Stimulated activated CD8-positive, alpha-beta memory T cell treated with anti-CD3 and anti-CD28 coated beads, Interleukin-15, amount 100 ng/mL, for 48 hours (primary cell): ENCODE data around the gene GAA.

Experiments
- DNase-seq, 2 donors: peaks; one replicate each; pipeline ENCODE4 v3.0.0-alpha.2; 2020; ENCODE audit warnings: low read depth in 2 of 2

GAA gene

GRCh38 chr17:80104321-80104955, 3.1 kb downstream of the GAA start:
- no peak for DNase-seq

GRCh38 chr17:80104956-80105375, 3.6 kb downstream of the GAA start:
- DNase-seq, result no peak

DNA sequence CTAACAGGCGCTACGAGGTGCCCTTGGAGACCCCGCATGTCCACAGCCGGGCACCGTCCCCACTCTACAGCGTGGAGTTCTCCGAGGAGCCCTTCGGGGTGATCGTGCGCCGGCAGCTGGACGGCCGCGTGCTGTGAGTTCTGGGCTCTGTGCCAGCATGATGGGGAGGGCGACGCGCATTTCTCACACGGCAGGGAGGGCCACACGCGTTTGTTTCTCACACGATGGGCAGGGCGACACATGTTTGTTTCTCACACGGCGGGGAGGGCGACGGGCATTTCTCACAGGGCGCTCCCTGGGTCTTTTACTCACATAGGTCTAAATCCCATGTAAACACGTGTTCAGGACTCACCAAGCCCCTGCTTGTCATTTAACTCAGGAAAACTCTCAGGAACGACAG, 4.4 kb downstream of the GAA start:
- no peak for DNase-seq

- no peak for DNase-seq
These were observed 4.8 kb downstream of the GAA start for GRCh38 chr17:80106176-80106575.

DNA sequence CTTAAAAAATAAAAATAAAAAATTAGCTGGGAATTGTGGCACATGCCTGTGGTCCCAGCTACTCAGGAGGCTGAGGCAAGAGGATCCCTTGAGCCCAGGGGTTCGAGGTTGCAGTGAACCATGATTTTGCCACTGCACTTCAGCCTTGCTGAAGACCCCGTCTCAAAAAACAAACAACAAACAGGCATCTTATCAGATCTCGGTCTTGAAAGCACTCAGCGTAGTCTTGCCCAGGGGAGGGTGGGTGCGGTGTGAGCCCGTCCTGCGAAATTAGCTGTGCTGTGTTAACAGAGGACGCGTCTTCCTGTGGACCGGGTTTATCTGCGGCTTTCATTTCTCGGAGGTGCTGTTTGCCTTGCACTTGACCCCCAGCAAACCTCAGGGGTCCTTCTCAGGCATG, 5.4 kb downstream of the GAA start:
- DNase-seq, result no peak

DNA sequence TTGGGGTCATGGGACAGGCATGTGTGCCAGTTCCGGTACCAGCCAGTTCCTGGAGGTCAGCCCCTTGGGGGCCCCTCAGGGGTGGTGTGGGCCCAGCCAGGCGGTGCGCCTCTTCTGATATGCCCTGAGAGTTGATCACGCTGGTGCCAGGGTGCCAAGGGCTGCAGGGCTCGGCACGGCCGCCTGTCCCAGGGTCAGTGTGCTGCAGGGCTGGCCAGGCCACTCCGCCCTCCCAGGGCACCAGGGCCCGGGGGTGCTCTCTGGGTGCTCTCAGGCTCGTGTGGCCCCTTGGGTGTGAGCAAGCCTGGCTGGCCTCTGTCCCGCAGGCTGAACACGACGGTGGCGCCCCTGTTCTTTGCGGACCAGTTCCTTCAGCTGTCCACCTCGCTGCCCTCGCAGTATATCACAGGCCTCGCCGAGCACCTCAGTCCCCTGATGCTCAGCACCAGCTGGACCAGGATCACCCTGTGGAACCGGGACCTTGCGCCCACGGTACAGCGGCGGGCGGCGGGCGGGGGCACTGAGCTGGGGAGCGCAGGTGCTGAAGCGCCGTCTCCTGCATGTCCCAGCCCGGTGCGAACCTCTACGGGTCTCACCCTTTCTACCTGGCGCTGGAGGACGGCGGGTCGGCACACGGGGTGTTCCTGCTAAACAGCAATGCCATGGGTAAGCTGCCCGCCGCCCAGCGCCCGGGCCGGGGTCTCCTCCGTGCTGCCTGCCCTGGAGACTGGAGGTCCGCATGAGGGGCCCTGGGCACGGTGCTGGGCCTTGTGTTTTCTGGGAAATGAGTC, 6.0 kb downstream of the GAA start:
- DNase-seq, result no peak

DNA sequence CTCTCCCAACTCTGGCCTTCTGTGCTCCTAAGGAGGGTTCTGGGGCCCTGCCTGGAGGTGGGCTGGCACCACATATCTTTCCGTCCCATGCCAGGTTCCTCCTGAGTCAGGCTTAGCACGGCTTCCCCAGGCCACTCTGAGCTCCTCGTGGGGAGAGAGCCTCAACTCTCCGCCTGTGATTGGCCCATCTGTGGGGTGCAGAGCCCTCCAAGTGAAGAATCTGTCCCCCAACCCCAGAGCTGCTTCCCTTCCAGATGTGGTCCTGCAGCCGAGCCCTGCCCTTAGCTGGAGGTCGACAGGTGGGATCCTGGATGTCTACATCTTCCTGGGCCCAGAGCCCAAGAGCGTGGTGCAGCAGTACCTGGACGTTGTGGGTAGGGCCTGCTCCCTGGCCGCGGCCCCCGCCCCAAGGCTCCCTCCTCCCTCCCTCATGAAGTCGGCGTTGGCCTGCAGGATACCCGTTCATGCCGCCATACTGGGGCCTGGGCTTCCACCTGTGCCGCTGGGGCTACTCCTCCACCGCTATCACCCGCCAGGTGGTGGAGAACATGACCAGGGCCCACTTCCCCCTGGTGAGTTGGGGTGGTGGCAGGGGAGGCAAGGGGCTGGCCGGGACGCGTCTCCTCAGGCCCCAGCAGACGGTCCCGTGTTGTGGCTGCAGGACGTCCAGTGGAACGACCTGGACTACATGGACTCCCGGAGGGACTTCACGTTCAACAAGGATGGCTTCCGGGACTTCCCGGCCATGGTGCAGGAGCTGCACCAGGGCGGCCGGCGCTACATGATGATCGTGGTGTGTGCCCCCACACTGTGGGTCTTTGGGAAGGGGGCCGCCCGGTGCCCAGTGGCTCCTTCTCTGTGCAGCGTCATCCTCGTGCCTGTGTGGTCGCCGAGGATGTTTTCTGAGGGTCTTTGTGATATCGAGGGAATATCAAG, 6.9 kb downstream of the GAA start:
- DNase-seq, result no peak

DNA sequence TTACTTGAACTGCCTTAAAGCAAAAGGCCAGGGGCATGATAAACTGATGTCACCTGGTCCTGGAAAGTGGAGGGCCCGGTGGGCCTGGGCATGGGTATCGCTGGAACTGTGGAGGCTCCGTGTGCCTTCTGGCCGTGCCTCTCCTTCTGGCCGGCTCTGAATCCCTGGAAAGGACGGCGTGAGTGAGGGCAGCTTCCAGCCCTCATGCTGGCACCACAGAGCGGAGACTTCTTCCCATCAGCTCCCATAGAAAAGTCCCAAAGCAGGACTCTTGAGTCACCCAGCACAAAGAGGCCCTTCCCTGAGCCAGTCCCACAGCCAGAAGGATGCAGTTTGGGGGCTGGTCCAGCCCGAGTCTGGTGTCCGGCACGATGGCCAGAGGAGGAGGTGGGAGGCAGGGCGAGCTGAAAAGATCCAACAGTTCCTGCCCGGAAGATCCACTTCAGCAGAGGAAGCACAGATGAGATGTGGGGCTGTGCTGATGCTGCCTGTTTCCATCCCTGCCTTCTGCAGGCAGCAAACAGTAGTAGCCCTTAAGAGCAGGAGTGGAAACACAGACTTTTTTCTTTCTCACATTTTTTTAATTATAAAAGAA, 7.8 kb downstream of the GAA start:
- DNase-seq, result no peak

DNA sequence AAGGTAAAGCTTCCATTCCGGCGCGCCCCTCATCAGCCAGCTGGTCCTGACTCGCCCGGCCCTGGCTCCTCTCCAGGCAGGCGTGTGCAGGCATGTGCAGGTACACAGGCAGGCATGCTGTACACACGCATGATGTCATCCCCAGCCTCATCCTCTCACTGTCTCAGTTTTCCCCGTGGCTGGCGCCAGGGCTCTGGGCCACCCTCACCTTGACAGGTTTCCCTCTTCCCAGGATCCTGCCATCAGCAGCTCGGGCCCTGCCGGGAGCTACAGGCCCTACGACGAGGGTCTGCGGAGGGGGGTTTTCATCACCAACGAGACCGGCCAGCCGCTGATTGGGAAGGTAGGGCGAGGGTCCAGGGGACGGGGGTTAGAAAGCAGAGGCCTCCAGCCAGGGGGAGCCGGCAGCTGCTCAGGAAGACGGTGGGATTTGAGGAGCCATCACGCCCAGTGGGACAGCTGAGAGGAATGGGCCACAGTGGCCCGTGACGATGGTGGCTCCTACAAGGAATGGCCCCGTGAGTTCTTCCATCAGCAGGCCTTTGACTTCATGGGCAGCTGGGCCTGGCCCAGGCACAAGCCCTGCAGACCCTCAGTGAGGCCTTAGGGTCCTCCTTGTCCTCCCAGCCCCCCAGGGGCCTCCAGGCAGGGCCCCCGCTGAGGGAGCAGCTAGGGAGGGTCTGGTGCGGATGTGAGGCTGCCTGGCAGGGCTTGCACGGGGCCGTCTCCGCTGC, 8.5 kb downstream of the GAA start:
- DNase-seq, result no peak

DNA sequence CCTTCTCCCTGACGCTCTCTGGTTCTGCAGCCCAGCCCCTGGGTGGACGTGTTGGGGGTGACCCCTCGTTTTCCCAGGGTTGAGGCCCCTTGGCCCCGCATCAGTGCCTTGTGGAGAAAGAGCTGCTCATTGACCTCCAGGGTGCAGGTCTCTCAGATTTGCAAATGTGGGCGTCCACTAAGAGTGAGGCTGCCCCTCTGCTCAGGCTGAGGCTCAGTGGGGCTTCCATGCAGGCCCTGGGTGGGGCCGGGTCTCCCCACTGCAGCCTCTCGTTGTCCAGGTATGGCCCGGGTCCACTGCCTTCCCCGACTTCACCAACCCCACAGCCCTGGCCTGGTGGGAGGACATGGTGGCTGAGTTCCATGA, 9.0 kb downstream of the GAA start:
- DNase-seq, result no peak

DNA sequence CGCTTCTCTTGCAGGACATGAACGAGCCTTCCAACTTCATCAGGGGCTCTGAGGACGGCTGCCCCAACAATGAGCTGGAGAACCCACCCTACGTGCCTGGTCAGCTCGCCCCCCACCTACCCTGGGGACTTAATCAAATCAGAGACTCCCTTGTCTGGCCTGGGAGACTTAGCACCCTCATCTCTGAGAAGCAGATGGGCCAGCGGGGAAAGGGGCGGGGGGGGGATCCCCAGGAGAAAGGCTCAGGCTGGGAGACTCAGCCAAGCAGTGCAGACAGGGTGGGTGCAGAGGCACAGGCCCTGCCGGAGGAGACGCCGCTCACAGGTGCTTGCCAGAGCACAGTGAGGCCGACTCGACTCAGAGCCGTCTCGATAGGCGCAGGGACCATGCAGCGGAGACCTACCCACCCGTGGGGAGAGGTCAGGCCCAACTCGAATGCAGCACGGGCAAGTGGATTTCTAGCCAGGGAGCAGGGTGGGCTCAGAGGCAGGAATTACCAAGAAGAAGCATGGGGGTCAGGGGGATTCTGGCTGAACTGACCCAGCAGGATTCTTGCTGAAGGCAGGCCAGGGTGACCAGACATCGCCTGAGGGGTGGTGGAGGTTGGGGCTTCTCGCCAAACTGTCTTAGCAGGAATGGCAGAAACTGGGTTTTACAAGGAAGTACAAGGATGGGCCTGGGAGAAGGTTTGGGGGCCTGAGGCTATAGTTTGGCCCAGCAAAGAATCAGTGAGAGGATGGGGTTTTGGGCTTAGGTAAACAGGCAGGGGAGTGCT, 9.7 kb downstream of the GAA start:
- no peak for DNase-seq

- no peak for DNase-seq
These were observed 10.5 kb downstream of the GAA start for GRCh38 chr17:80111702-80112470.

GRCh38 chr17:80112471-80113032, 11.2 kb downstream of the GAA start:
- no peak for DNase-seq

- no peak for DNase-seq
These were observed 11.7 kb downstream of the GAA start for GRCh38 chr17:80113033-80113484.

DNA sequence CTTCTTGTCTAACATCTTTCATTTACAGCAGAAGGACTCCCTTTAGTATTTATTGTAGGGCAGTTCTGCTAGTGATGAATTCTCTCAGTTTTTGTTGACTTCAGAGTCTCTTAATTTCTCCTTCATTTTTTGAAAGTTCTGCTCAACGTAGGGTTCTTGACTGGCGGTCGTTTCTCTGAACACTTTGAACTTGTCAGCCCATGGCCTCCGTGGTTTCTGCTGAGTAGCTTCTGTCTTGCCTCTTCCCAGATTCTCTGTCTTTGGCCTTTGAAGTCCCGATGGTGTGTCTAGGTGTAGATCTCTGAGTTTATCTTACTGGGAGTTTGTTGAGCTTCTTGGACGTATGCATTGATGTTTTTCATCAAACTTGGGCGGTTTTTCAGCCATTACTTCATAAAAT, 13.4 kb downstream of the GAA start:
- no peak for DNase-seq

DNA sequence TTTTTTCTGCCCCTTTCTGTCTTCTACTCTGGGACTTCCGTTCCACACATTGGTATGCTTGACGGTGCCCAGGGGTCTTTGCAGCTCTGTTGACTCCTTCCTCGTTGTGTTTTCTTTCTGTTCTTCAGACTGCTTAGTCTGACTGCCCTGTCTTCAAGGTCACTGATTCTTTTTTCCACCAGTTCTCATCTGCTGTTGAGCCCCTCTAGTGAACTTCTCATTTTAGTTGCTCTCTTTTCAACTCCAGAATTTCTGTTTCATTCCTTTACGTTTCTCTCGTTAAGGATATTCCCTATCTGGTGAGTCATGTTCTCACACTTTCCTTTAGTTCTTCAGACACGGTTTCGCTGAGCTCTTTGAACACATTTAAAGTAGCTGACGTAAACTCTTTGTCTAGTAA, 13.8 kb downstream of the GAA start:
- no peak for DNase-seq

- DNase-seq, result no peak
These were observed 15.0 kb downstream of the GAA start for GRCh38 chr17:80116276-80116920.

- DNase-seq, result no peak
These were observed 15.6 kb downstream of the GAA start for GRCh38 chr17:80116921-80117380.
